HG02759 (cell line): ENCODE data around the gene CHRNB2.

Experiments
- ATAC-seq: cut with Tn5 transposase; IDR thresholded peaks from one replicate; pipeline ENCODE4 v1.9.1; 2021; ENCODE audit warnings: mild to moderate bottlenecking, moderate library complexity; ENCODE audit not compliant: unreplicated experiment

The CHRNB2 gene

DNA sequence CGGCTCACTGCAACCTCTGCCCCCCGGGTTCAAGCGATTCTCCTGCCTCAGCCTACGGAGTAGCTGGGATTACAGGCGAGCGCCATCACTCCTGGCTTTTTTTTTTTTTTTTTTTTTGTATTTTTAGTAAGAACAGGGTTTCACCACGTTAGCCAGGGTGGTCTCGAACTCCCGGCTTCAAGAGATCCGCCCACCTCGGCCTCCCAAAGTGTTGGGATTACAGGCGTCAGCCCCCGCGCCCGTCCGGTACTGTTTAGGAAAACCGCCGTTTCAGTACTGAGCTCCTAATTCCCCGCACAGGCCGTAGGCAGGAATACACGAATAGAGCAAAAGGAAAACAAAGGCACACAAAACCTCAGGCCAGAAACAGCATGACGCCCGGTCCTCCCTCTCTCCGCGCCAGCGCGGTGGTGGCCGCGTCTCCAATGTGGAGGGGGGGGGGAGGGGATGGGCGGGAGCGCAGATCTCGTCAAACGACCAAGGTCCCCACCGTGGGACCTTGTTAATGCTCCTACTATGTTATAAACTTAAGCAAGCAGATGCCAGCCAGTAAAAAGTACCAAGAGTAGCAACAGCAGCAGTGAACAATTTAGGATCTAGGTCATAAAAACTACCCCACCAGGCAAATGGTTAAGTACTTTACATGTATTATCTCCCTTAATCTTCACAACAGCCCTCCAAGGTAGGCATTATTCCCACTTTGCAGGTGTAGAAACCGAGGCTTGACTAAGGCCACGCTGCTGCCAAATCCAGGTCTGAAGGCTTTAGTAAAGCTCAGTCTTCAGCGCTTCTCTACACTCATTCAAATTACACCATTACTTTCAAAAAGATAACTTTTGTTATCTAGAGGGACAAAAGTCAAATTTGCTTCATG is 41.1 kb downstream of the CHRNB2 start:
- no peak for ATAC-seq

DNA sequence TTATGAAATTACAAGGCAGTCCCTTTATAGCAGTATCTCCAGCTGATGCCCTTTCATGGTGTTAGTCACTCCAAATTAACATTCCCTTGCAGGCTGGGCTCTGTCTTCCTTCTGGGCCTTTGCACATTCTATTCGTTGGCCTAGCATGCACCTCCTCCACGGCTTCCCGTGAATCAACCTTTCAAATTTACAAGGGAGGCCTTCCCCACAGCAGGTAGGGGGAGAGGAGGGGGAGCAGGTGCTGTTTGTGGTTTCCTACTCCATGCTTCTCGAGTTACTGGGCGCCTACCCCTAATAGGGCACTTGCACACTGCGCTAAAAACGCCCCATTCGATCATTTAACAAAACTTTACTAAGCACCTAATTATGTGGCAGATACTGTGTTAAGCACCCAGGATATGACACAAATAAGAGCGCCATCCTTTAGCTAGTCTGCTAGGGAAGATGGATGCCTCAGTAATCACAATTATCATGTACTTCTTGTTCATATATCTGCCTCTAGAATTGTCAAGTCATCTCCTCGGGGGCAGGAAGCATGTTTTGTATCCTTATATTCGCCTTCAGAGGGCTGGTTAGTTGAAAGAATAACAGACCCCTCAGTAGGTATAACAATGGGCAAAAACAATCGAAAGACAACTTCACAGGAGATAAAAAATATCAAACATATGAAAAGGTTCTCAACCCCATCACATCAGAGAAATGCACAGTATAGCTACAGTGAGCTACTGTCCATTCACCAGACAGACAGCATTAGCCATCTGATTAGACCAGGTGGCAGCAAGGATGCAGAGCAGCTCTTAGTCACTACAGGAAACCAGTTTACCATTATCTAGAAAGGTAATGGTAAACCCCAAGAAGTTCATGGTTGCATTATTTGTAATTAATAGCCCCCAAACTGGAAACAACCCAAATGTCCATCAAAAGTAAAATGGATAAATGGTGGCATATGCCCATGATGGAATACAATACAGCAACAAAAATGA is 42.1 kb downstream of the CHRNB2 start:
- ATAC-seq = no peak

DNA sequence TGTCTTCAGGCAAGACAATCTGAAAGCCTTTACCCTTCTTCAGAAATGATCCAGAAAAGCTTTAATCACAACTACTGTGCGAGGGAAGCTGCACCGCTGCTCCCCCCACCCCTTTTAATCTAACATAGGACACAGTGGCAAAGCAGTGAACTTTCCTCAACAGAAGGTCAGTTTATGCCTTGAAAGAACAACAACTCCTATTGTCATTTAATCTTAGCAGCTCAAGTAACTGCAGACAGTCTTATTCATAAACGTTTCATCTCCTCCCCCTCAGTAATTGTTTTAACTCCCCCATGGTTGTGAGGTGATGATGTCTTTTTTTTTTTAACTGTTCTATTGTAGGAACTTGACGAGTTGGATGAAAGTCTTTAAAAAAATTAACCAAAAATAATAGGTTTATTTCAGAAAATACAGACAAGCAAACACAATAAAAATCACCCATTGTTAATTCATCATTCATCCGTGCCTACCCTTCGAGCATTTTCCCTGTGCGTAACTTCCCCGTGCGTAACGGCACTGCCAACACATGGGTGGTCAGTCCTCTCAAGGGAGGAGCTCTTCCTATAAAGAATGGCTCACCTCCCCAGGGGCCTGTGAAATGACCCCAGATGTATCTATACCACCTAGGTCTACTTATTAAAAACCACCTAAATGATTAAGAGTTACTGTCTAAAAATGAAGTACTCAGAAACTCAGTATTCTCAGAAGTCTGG is 43.7 kb downstream of the CHRNB2 start:
- ATAC-seq = no peak

DNA sequence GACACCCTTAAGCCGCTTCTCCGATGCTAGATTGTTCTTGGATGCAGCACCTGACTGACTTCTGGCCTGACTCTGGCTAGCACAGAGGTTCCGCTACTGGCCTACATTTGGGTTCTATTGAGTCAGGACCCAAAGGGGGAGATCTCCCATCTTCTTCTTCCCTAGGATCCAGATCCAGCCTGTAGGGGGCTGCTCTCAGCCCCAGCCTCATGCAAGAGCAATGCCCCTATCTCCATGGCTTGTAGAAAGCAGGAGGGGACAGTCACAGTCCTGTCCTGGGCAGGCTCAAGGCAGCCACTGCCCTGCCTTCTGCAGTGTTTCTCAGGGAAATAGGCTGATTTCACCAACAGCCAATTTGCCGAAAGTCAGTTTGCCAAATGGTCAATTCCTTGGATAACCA is 46.7 kb downstream of the CHRNB2 start:
- ATAC-seq = no peak

DNA sequence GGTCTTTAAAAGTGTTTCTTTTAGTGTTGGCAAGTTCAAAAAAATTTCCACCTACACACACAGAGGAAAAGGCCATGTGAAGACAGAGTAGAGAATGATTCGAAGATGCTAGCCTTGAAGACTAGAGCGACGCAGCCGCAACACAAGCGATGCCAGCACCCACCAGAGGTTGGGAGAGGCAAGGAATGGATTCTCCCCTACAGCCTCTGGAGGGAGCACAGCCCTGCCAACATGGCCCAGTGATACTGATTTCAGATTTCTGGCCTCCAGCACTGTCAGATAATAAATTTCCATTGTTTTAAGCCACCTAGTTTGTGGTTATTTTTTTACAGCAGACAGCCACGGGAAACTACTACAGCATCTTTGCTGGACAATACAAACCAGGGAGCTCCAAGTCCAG is 47.3 kb downstream of the CHRNB2 start:
- ATAC-seq = no peak

DNA sequence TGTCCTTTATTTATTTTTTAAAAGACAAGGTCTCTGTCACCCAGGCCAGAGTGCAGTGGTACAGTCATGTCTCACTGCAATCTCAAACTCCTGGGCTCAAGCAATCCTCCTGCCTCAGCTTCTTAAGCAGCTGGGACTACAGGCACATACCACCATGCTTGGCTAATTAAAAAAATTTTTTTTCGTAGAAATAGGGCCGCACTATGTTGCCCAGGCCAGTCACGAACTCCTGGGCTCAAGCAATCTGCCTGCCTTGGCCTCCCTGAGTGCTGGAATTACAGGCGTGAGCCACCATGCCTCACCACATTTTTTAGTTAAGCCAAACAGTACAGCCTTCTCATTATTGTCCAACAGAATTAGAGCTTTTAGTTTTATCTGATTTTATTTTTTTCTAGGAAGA is 47.8 kb downstream of the CHRNB2 start:
- no peak for ATAC-seq

DNA sequence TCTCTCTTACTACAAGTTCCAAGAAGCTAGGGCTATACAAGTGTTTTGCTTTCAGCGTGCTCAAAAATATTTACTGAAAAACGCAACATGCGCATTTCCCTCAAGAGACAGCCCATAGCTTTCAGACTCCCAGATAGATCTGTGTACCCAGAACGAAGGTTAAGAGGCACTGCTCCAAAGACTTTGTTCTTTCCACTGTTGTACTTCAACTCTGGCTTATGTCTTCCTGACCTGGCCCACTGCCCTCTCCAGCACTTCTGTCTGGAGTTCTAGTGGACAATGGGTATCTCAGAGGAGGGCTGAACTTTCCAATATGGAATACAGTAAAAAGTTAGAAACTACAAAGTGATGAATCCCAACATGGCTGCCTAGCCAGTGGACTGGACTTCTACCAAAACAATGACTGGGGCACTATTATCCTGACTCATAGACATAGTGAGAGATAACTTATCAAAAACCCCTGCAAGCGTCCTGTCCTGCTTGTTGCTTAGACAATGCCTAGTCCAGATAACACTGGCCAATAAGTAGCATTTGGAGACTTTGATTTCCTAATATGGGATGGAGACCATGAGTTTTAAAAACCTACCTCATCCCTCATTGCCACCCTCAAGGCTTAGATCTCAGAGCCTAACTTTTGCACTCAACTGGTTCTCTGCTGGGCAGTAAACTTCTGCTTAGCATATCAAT is 49.2 kb downstream of the CHRNB2 start:
- ATAC-seq = no peak

DNA sequence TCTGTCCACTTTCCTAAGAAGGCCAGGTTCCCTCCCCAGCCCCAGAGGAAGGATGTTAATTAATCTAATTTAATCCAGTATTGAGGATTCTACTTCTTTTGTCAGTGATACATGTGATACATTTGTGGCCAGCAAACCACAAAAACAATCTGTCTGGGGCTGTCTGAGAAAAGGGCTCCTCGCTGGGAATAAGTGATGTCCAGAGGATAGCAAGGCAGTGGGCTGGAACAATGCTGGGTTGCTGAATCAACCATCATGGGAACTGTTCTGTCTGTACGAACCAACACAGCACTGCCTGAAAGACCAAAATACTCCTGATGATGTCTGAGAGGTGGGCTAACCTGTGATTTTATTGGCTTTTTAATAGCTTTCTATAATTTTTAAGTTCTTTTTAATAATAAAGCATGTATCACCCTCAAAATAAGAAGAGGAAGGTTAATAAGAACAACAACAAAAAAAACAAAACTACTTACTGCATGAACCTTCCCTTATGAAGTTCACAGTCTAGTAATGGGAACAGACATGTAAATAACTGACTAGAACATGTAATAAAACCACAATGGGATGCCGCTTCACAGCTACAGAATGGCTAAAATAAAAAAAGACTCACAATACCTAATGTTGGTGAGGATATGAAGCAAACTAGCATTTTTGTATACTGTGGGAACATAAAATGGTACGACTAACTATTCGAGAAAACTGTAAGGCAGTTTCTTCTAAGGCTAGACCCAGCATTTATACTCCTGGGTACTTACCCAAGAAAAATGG is 51.8 kb downstream of the CHRNB2 start:
- no peak for ATAC-seq

DNA sequence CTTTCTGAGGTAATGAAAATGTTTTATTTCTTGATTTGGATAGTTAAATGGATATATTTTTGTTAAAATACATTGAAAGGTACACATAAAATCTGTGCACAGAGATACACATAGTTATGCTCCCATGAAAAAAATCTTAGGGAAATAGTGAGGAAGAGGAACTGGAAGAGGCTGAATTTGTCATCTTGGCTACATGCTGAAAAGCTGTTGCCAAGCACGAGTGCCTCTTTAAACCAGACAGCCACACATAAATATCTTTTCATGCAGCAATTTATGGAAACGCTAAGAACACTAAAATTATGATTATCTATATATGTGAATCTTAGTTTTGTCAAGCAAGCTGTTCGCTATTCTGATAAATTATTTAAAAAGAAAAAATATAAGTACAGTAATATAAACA is 53.2 kb downstream of the CHRNB2 start:
- ATAC-seq = no peak

DNA sequence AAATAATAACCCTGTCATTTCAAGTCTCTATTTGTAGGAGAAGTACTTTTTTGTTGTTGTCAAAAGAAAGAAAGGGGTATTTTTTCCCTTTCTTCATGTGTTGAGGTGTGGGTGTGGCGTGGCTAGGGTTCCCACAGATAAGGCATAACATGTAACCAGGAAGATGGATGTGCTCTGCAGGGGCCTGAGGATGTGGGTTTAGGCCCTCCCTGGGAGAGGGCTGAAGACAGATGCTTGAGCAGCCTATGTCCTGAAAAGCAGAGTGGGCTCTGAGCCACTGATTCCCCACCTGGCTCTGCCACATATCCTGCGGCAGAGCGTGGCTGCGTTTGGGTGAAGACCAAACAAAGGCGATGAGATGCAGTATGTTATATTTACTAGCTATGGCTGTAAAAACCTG is 54.3 kb downstream of the CHRNB2 start:
- no peak for ATAC-seq

DNA sequence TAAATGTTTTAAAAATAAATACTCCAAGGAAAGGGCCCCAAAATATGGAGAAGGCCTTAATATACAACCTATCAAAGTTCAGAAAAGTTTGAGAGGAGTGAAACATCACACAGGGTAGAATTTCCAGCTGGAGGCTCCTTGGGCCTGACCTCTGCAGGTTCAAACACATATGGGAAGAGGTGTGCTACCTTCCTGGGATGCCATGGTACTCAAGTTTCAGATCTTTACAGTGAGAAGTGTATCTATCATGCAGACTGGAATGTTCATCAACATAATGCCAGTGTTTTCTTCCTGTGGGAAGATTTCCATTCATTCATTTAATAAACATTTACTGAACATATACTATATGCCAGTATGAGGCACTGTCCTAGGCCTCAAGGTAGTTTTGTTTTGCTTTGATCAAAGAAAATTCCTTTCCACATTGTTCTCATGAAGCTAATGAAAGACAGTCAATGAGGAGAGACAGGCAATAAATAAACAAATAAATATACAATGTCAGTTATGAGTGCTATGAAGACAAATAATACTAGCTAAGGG is 55.0 kb downstream of the CHRNB2 start:
- ATAC-seq = no peak

DNA sequence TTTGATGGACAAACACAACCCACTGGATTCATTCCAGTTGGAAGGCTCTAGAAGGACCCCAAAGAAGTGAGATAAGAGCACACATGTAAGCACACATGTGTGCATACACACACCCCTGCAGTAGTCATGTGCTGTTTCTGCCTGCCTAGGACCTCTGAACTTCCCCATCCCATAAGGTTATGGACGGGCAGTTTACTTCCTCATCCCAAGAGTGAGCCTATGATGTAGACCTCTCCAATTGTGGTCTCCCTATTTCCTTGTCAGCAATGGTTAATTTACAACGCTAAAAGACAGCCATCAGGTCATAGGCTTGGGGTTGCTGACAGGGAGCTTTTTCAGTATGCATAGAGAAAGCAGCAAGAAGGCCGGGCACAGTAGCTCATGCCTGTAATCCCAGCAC is 55.8 kb downstream of the CHRNB2 start:
- no peak for ATAC-seq

DNA sequence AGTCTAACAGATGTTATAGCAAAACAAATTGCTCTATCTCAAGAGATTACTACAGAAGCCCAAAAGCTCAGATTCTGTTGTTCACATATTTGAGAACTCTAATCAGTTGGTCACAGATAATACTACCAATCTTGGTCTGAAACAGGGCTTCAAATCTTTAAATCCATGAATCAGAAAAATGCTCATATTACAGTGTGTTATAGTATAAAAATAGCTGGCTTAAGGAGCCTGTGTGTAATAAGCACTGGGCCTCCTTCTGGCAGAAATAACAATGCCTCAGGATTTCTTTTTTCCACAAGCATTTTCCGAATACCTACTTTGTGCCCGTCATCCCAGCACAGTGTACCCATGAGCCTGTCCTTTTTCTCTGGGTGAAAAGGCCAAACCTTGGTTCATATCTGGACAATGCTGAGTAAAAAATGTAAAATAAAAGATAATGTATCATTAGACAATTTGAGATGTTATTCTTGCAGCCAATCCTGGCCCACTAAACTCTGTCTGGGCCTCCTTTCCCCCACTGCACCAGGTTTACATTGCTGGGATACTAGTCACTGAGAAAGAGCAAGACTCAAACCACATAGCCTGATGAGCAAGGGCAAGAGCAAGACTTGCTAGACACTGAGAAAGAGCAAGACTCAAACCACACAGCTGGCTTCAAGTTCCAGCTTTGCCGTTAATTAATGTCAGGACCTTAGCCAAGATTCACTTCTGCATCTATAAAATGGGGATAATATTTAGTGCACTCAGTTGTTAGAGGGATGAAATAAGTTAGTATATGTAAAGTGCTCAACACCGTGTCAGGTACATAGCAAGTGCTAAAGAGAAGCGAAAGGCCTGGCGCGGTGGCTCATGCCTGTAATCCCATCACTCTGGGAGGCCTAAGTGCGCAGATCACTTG is 57.4 kb downstream of the CHRNB2 start:
- ATAC-seq = no peak

DNA sequence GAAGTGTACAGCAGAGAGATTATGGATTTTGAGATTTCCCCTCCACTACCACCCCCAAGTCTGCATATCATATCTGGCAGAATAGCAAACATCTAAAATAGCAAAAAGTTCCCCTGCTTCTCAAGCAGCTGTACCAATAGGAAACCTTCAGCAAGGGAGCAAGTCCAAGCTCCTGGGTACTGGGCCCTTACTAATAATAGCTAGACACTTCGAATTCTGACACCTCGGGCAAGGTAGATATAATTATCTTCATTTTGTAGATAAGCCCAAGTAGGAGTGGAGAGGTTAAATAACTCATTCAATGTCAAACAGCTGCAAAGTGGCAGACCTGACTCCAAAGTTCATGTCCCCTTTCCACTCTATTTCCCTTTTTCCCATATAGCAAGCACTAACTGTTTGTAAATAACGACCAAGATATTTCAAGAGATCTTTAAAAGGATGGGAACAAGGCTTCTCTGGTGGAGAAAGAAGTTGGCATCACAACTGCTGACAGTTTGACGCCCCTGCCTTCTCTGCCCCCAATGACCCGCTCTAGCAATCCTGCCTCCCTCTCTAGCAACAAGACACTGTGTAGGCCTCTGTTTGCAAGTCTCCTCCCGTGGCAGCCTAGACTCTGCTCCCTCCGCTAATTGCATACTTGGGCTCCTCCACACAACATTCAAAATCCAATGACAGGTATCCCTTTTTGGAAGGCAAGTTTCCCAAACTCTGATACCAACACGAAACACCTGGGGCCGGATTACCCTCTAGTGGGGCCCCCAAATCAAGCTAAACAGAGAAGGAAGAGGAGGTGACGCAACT is 59.1 kb downstream of the CHRNB2 start:
- peak; percentile 28 for ATAC-seq

DNA sequence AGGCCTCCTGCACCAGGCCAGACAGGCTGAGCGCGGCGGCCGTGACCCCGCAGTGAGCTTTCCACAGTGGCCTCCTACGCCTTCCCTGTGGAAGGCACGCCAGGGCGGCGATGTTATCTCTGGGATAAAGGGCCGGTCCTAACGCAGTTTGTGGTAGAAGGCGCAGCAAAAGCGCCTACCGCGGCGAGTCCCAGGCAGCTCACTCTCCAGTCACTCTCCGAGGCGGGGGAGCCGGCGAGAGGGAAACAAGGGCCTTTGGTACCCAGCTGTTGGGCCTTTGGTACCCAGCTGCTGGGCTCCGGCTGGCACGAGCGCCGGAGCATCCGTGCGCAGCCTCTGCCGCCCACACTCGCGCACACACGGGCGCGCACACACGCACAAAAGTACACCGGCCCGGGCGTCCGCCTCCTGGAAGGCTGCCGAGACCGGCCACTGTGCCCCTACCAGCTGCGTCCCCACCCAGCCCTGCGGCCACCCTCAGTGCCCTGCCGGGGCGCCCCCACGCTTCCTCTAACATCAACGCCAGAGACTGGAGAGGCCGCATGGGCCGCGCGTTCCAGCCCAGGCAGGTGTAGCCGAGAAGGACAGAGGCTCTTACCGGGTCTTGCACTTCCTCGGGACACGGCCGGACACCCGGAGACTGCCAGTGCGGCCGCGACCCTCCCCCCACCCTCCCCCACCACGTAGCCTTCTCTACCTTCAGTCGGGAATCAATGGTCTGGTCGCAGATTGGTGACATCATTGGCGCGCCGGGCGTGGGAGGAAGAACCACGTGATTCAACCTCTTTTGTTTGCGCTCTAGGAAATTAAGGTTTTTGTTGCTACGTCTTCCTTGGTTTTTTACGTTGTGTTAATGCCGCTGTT is 59.9 kb downstream of the CHRNB2 start:
- ATAC-seq = peak; percentile 72

DNA sequence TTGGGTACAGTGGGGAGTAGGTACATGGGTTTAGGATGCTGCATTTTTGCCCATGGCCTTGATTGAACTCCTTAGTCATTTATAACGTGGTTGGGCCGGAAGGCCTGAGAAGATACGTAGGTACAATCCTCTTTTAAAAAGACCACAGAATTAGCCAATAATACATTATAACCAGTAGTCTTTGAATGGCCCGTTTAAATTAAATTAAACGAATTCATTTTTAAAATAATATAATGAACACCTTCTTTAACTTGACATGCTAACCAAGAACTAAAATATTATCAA is 60.5 kb downstream of the CHRNB2 start:
- no peak for ATAC-seq

DNA sequence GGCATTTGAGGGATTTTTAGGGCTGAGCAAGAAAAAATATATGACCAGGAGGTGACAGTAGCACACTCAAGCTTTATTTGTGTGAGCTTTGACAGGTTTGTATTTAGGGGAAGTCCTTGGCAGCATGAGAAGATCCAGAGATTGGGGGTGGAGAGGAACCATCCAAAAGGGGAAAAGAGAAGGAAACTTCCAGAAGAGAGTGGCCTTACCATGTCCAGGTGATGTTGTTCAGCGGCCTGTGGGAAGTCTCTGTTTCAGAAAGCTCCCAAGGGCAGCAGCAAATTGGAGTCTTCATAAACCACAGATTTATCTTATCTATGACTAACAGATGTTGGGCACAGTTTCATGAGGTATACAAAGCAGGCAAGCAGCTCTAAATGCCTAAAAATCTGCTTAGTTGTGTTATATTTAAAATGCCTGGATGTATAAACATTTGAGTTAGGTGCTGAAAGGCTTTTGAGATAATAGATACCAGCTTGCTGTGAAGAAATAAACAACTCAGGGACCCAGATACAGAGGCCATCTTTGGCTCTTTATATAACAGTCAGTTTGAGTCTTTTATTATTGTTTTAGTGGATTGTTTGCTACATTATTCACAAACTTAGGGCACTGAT is 61.6 kb downstream of the CHRNB2 start:
- ATAC-seq = no peak
